ENCODE data around the gene SRRD.
A peak's percentile ranks its signal among the peaks of the same experiment; 100 is the strongest.
"Not testable (repeated sequence)": the region's sequence is repeated elsewhere in the genome, so short reads cannot be mapped to it uniquely, and the experiment has no call there.

SRRD gene

GRCh38 chr22:26522012-26522411, 38.3 kb downstream of the SRRD start:
- no peak for DNase-seq (ENCODE audit: low spot score)

GRCh38 chr22:26522592-26522991, 38.9 kb downstream of the SRRD start:
- no peak for DNase-seq (ENCODE audit: low spot score)

- no peak for DNase-seq (ENCODE audit: low spot score)
Observed at GRCh38 chr22:26524870-26525269, 41.2 kb downstream of the SRRD start.

GRCh38 chr22:26525946-26526564, 42.4 kb downstream of the SRRD start:
- DNase-seq (ENCODE audit: low spot score), result no peak

- DNase-seq (ENCODE audit: low spot score), result no peak
Observed at GRCh38 chr22:26527167-26527566, 43.5 kb downstream of the SRRD start.

GRCh38 chr22:26527574-26528465, 44.1 kb downstream of the SRRD start:
- no peak for DNase-seq (ENCODE audit: low spot score)

- DNase-seq (ENCODE audit: low spot score), result not testable (repeated sequence)
Observed at GRCh38 chr22:26528518-26528917, 44.8 kb downstream of the SRRD start.

GRCh38 chr22:26529345-26529744, 45.7 kb downstream of the SRRD start:
- DNase-seq (ENCODE audit: low spot score), result peak; percentile 37

- no peak for DNase-seq (ENCODE audit: low spot score)
Observed at GRCh38 chr22:26534171-26534855, 50.6 kb downstream of the SRRD start.

GRCh38 chr22:26534874-26535602, 51.4 kb downstream of the SRRD start:
- no peak for DNase-seq (ENCODE audit: low spot score)

GRCh38 chr22:26535603-26535908, 51.9 kb downstream of the SRRD start:
- no peak for DNase-seq (ENCODE audit: low spot score)

- no peak for DNase-seq (ENCODE audit: low spot score)
Observed at GRCh38 chr22:26536056-26536761, 52.5 kb downstream of the SRRD start.

GRCh38 chr22:26536762-26537134, 53.1 kb downstream of the SRRD start:
- no peak for DNase-seq (ENCODE audit: low spot score)

- DNase-seq (ENCODE audit: low spot score), result no peak
Observed at GRCh38 chr22:26540119-26540518, 56.4 kb downstream of the SRRD start.

- no peak for DNase-seq (ENCODE audit: low spot score)
Observed at GRCh38 chr22:26541167-26541819, 57.6 kb downstream of the SRRD start.

GRCh38 chr22:26542831-26543230, 59.2 kb downstream of the SRRD start:
- no peak for DNase-seq (ENCODE audit: low spot score)

Data from AG08396 (cell line).